H9 (cell line): ENCODE results near the gene CCL7. TPM values are rescaled to one million over a fixed set of nuclear protein-coding genes. Genes with fewer than 3 reads are reported as not detected.

Source experiments
- DNase-seq: peaks from one replicate; pipeline ENCODE4 v3.0.0-alpha.2; 2017
- H2AFZ ChIP-seq: one replicate; pipeline ENCODE4 v1.6.1; 2013; ENCODE audit warnings: mild to moderate bottlenecking, low read length, control low read depth, moderate library complexity
- H2AK5ac ChIP-seq: 2 replicates; pipeline ENCODE4 v1.6.1; 2013; ENCODE audit warnings: low read length, control low read depth, mixed read lengths; ENCODE audit not compliant: insufficient read length
- H2BK120ac ChIP-seq: one replicate; pipeline ENCODE4 v1.6.1; 2013; ENCODE audit warnings: low read depth, mild to moderate bottlenecking, low read length, control low read depth, inconsistent platforms; ENCODE audit not compliant: poor library complexity, severe bottlenecking
- H2BK12ac ChIP-seq: 2 replicates; pipeline ENCODE4 v1.6.1; 2013; ENCODE audit warnings: low read length, control low read depth, mixed read lengths, low read depth; ENCODE audit not compliant: insufficient read length
- H2BK15ac ChIP-seq: 2 replicates; pipeline ENCODE4 v1.6.1; 2013; ENCODE audit warnings: low read depth, low read length, control low read depth
- H2BK20ac ChIP-seq: one replicate; pipeline ENCODE4 v1.6.1; 2013; ENCODE audit warnings: low read depth, mild to moderate bottlenecking, low read length, control low read depth, inconsistent platforms; ENCODE audit not compliant: poor library complexity, severe bottlenecking
- H2BK5ac ChIP-seq: 2 replicates; pipeline ENCODE4 v1.6.1; 2013; ENCODE audit warnings: low read length, control low read depth, mixed read lengths; ENCODE audit not compliant: insufficient read length
- H3K14ac ChIP-seq: 2 replicates; pipeline ENCODE4 v1.6.1; 2013; ENCODE audit warnings: low read length, control low read depth; ENCODE audit not compliant: insufficient read depth
- H3K18ac ChIP-seq: 2 replicates; pipeline ENCODE4 v1.6.1; 2013; ENCODE audit warnings: low read depth, mild to moderate bottlenecking, mixed read lengths, low read length, control low read depth; ENCODE audit not compliant: insufficient read length
- H3K23ac ChIP-seq: 2 replicates; pipeline ENCODE4 v1.6.1; 2013; ENCODE audit warnings: low read length, control low read depth, mixed read lengths, low read depth; ENCODE audit not compliant: insufficient read length
- H3K23me2 ChIP-seq: 2 replicates; pipeline ENCODE4 v1.6.1; 2013; ENCODE audit warnings: low read depth, mild to moderate bottlenecking, mixed read lengths, low read length, control low read depth; ENCODE audit not compliant: insufficient read length, poor library complexity, severe bottlenecking
- H3K27ac ChIP-seq: 2 replicates; pipeline ENCODE4 v1.5.1; 2013; ENCODE audit warnings: low read length, control low read depth, mixed read lengths, low read depth; ENCODE audit not compliant: insufficient read length
- H3K27me3 ChIP-seq: 2 replicates; pipeline ENCODE4 v1.6.1; 2013; ENCODE audit warnings: low read length, control low read depth, inconsistent platforms; ENCODE audit not compliant: insufficient read depth
- H3K4ac ChIP-seq: 2 replicates; pipeline ENCODE4 v1.6.1; 2013; ENCODE audit warnings: low read depth, mild to moderate bottlenecking, control low read depth, inconsistent platforms, low read length, moderate library complexity
- H3K4me1 ChIP-seq: 2 replicates; pipeline ENCODE4 v1.6.1; 2013; ENCODE audit warnings: low read length, control low read depth, inconsistent platforms; ENCODE audit not compliant: insufficient read depth
- H3K4me2 ChIP-seq: 2 replicates; pipeline ENCODE4 v1.6.1; 2013; ENCODE audit warnings: low read length, control low read depth, mixed read lengths; ENCODE audit not compliant: insufficient read length, insufficient read depth
- H3K56ac ChIP-seq: 2 replicates; pipeline ENCODE4 v1.6.1; 2013; ENCODE audit warnings: low read depth, mild to moderate bottlenecking, mixed read lengths, low read length, control low read depth; ENCODE audit not compliant: insufficient read length
- H3K79me1 ChIP-seq: 2 replicates; pipeline ENCODE4 v1.6.1; 2013; ENCODE audit warnings: low read depth, mild to moderate bottlenecking, moderate library complexity, low read length, control low read depth, inconsistent platforms; ENCODE audit not compliant: insufficient read depth, poor library complexity, severe bottlenecking
- H3K79me2 ChIP-seq: 2 replicates; pipeline ENCODE4 v1.6.1; 2013; ENCODE audit warnings: low read length, control low read depth, inconsistent platforms; ENCODE audit not compliant: insufficient read depth
- H3K9ac ChIP-seq: 2 replicates; pipeline ENCODE4 v1.6.1; 2013; ENCODE audit warnings: low read length, control low read depth, mixed read lengths; ENCODE audit not compliant: insufficient read length; ENCODE audit errors: extremely low read depth
- H3K9me3 ChIP-seq: one replicate; pipeline ENCODE4 v1.6.1; 2013; ENCODE audit warnings: low read depth, low read length, inconsistent platforms; ENCODE audit not compliant: control insufficient read depth
- H3T11ph ChIP-seq: one replicate; pipeline ENCODE4 v1.6.1; 2013; ENCODE audit warnings: mild to moderate bottlenecking, low read length, control low read depth, inconsistent platforms
- H4K20me1 ChIP-seq: one replicate; pipeline ENCODE4 v1.6.1; 2013; ENCODE audit not compliant: control insufficient read depth, insufficient read length, insufficient read depth
- H4K5ac ChIP-seq: 2 replicates; pipeline ENCODE4 v1.6.1; 2013; ENCODE audit warnings: low read depth, mild to moderate bottlenecking, mixed read lengths, low read length, control low read depth; ENCODE audit not compliant: insufficient read length
- H4K8ac ChIP-seq: replicated peaks from 2 replicates; pipeline ENCODE4 v1.6.1; 2013; ENCODE audit warnings: low read length, control low read depth, mixed read lengths, low read depth; ENCODE audit not compliant: insufficient read length
- H4K91ac ChIP-seq: 2 replicates; pipeline ENCODE4 v1.6.1; 2013; ENCODE audit warnings: low read depth, mild to moderate bottlenecking, moderate library complexity, mixed read lengths, low read length, control low read depth; ENCODE audit not compliant: insufficient read length
- H3K27ac Mint-ChIP-seq, 3 experiments: 2 replicates in 2 of 3; 3 replicates in 1 of 3; pipeline ENCODE4 v1.8.0; 2020 to 2021; ENCODE audit warnings: mixed read lengths in 3 of 3, mild to moderate bottlenecking in 1 of 3, moderate library complexity in 1 of 3
- H3K27me3 Mint-ChIP-seq: 2 replicates; pipeline ENCODE4 v1.8.0; 2021; ENCODE audit warnings: low read depth, mild to moderate bottlenecking, moderate library complexity, mixed read lengths
- H3K36me3 Mint-ChIP-seq, 3 experiments: 2 replicates in 2 of 3; 3 replicates in 1 of 3; pipeline ENCODE4 v1.8.0; 2020 to 2021; ENCODE audit warnings: low read depth in 3 of 3, mixed read lengths in 3 of 3; ENCODE audit not compliant: insufficient read depth in 1 of 3
- H3K4me1 Mint-ChIP-seq, 2 experiments: 2 replicates each; pipeline ENCODE4 v1.8.0; 2020; ENCODE audit warnings: mixed read lengths in 2 of 2
- H3K4me3 Mint-ChIP-seq, 2 experiments: 2 replicates in 1 of 2; 3 replicates in 1 of 2; pipeline ENCODE4 v1.8.0; 2020 to 2021; ENCODE audit warnings: mild to moderate bottlenecking in 2 of 2, mixed read lengths in 2 of 2, moderate library complexity in 1 of 2
- H3K9me3 Mint-ChIP-seq, 2 experiments: 2 replicates in 1 of 2; 3 replicates in 1 of 2; pipeline ENCODE4 v1.8.0; 2020; ENCODE audit warnings: mild to moderate bottlenecking in 2 of 2, mixed read lengths in 2 of 2, moderate library complexity in 1 of 2
- CTCF ChIP-seq: fragments of 200-600 bp; sonication (generic); conservative IDR thresholded peaks from 3 replicates; pipeline ENCODE4 v1.8.0; 2021; ENCODE audit warnings: antibody characterized with exemption, mild to moderate bottlenecking
- WGBS: extraction: QIAGEN DNeasy Blood & Tissue Kit; methylation state at CpG from one replicate; pipeline ENCODE4 v1.1.7; 2013; ENCODE audit warnings: missing lambda C conversion rate, low lambda C conversion rate, mixed read lengths; ENCODE audit not compliant: insufficient read length; ENCODE audit errors: extremely low coverage; 5-methylcytosine and 5-hydroxymethylcytosine counted together
- total RNA-seq: library from RNA; stranded (reverse); gene quantifications from 2 replicates; pipeline ENCODE4 v1.2.1, GENCODE V29; 2021

Gene CCL7
- total RNA-seq, 1 experiment from 2014 or later: not detected

DNA sequence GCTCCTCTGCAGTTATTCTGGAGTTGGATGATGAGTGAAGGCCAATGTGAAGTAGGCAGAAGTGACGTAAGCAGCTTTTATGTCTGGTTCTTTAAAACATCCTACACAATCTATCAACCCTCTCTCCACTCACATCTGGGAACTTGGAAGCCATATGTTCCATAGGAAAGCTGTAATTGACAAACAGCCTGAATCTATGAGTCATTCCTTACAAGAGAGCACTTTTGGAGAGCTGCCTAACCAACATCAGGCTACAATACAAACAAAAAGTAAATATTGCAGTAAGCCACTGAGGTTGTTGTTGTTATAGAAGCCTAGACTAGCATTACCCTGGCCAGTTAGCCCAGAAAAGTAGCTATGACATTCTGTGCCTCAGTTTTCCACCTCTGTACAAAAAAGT is 5.9 kb downstream of the CCL7 start:
- H3K4me1 Mint-ChIP-seq: peaks cover 0 to 2% of the 10 kb centered on the region in 2 experiments; a peak in 1 of 4 replicates
- Histone ChIP-seq H3K23me2 (no peaks in the 10 kb centered on the region), H3K27me3 (no peaks in the 10 kb centered on the region), H3K79me1 (no peaks in the 10 kb centered on the region), H3K14ac (no peak overlapping the region), H2BK15ac (no peak overlapping the region), H3K27ac (no peak overlapping the region), H3K9me3 (no peaks in the 10 kb centered on the region), H3K18ac (no peak overlapping the region), H3K23ac (no peak overlapping the region), H3K9ac (no peak overlapping the region), H4K8ac (no peak overlapping the region), H3T11ph (no peak overlapping the region), H3K4me1 (no peaks in the 10 kb centered on the region), H2BK5ac (no peak overlapping the region), H3K56ac (no peak overlapping the region), H2AK5ac (no peak overlapping the region), H2AFZ (no peak overlapping the region), H4K20me1 (no peaks in the 10 kb centered on the region), H3K4ac (no peak overlapping the region), H3K4me2 (no peak overlapping the region), H4K91ac (no peak overlapping the region), H4K5ac (no peak overlapping the region), H2BK20ac (no peak overlapping the region), H2BK120ac (no peak overlapping the region), H3K79me2 (no peaks in the 10 kb centered on the region), H2BK12ac (no peak overlapping the region)
- H3K27me3 Mint-ChIP-seq: peaks cover 13% of the 10 kb centered on the region
- no CpG with 5 or more reads among the region's 1 CpG for WGBS
- H3K36me3 Mint-ChIP-seq: no peaks in the 10 kb centered on the region
- H3K9me3 Mint-ChIP-seq: no peaks in the 10 kb centered on the region
- H3K4me3 Mint-ChIP-seq: no peak overlapping the region
- no peak for DNase-seq
- no peak overlapping the region for H3K27ac Mint-ChIP-seq
- no peak for TF ChIP-seq CTCF
